ENCODE measurements around the gene AVP. TPM values are rescaled to one million over a fixed set of nuclear protein-coding genes. Genes with fewer than 3 reads are reported as not detected.

AVP gene
- total and polyA plus RNA-seq, 2 of the 13 experiments (the other 11 are each of a cell fraction or from before 2014, with no cell fraction given): 0.12 TPM; not detected in 1

- peak; percentile 90; the same call in 1 of the 2 replicates for TF ChIP-seq DPF2 (CRISPR knock-in tag; IDR thresholded peaks at IDR 0.05; ENCODE audit: borderline replicate concordance, low read depth)
- TF ChIP-seq ARID5B (CRISPR knock-in tag; IDR thresholded peaks at IDR 0.05): peak; percentile 98
- no peak for TF ChIP-seq HMGA1 (CRISPR knock-in tag; conservative IDR thresholded peaks at IDR 0.05)
- TF ChIP-seq ZNF646 (CRISPR knock-in tag; IDR thresholded peaks at IDR 0.05): no peak
- TF ChIP-seq JARID2 (CRISPR knock-in tag; IDR thresholded peaks at IDR 0.05; ENCODE audit: insufficient replicate concordance): peak; percentile 78
- 0 out of 2 replicates have a peak, but pooled peaks have one; percentile 47 for TF ChIP-seq KDM1A (CRISPR knock-in tag; IDR thresholded peaks at IDR 0.05)
- TF ChIP-seq MEIS2 (CRISPR knock-in tag; IDR thresholded peaks at IDR 0.05): peak; percentile 87
- peak; percentile 86; the same call in 1 of the 2 replicates for TF ChIP-seq HMG20B (CRISPR knock-in tag; conservative IDR thresholded peaks at IDR 0.05)
- no peak for TF ChIP-seq FOXA1 (IDR thresholded peaks at IDR 0.05)
- TF ChIP-seq FOXA1 (CRISPR knock-in tag; IDR thresholded peaks at IDR 0.05): peak; percentile 84
- TF ChIP-seq ZNF878 (CRISPR knock-in tag; IDR thresholded peaks at IDR 0.05): peak; percentile 68
- TF ChIP-seq MAFK (conservative IDR thresholded peaks at IDR 0.05 in 1 of 2, IDR thresholded peaks at IDR 0.05 in 1 of 2; ENCODE audit: low read length in 2 of 2): peak; percentile 45
- TF ChIP-seq ZNF747 (CRISPR knock-in tag; IDR thresholded peaks at IDR 0.05; ENCODE audit: borderline replicate concordance): peak; percentile 80; the same call in 1 of the 2 replicates
- peak; percentile 77 for TF ChIP-seq KAT8 (CRISPR knock-in tag; IDR thresholded peaks at IDR 0.05)
- peak; percentile 87 for TF ChIP-seq HDAC1 (CRISPR knock-in tag; IDR thresholded peaks at IDR 0.05)
- peak; percentile 87 for TF ChIP-seq ZGPAT (CRISPR knock-in tag; IDR thresholded peaks at IDR 0.05)
- TF ChIP-seq ZNF337 (CRISPR knock-in tag; IDR thresholded peaks at IDR 0.05; ENCODE audit: borderline replicate concordance, low read depth): peak; percentile 98
- TF ChIP-seq NONO (IDR thresholded peaks at IDR 0.05): no peak
- TF ChIP-seq NONO (CRISPR knock-in tag; conservative IDR thresholded peaks at IDR 0.05): no peak; the same call in 1 of the 2 replicates
Observed at GRCh38 chr20:3103369-3104032, 19.0 kb upstream of the AVP start (continued).

Measured in HepG2 (cell line).